DND-41 (cell line): ENCODE results near the gene FAM120A.

Experiments
- ATAC-seq: fragments of 200-7000 bp; cut with Tn5 transposase; 3 replicates; pipeline ENCODE4 v1.9.1; 2021; ENCODE audit warnings: low read depth; ENCODE audit not compliant: insufficient read depth
- DNase-seq: peaks from one replicate; pipeline ENCODE4 v3.0.0-alpha.2; 2020
- H2AFZ ChIP-seq: 2 replicates; pipeline ENCODE4 v1.6.0; 2012; ENCODE audit warnings: low read depth, low read length
- H3K27ac ChIP-seq: 2 replicates; pipeline ENCODE4 v1.5.1; 2012; ENCODE audit warnings: low read length, inconsistent platforms
- H3K27me3 ChIP-seq: fragments of 200-600 bp; sonication (generic); 2 replicates; pipeline ENCODE4 v1.6.0; 2012; ENCODE audit warnings: low read length, mild to moderate bottlenecking, inconsistent platforms; ENCODE audit not compliant: insufficient read depth, poor library complexity
- H3K36me3 ChIP-seq: 2 replicates; pipeline ENCODE4 v1.5.1; 2012; ENCODE audit warnings: low read length, inconsistent platforms; ENCODE audit not compliant: insufficient read depth
- H3K4me1 ChIP-seq: 2 replicates; pipeline ENCODE4 v1.5.1; 2012; ENCODE audit warnings: mild to moderate bottlenecking, low read length; ENCODE audit not compliant: insufficient read depth
- H3K4me2 ChIP-seq: 2 replicates; pipeline ENCODE4 v1.6.0; 2012; ENCODE audit warnings: mild to moderate bottlenecking, moderate library complexity, low read length, inconsistent platforms; ENCODE audit not compliant: insufficient read depth
- H3K4me3 ChIP-seq, 2 experiments: fragments of 200-600 bp in 1 of 2; shearing (Covaris generic) in 1 of 2; 2 replicates each; pipeline ENCODE4 v1.5.1; 2012 to 2016; ENCODE audit warnings: inconsistent platforms in 2 of 2, low read length in 2 of 2, mild to moderate bottlenecking in 2 of 2, low read depth in 1 of 2, moderate library complexity in 1 of 2
- H3K79me2 ChIP-seq: 2 replicates; pipeline ENCODE4 v1.6.0; 2012; ENCODE audit warnings: low read length, inconsistent platforms; ENCODE audit not compliant: insufficient read depth
- H3K9ac ChIP-seq: 2 replicates; pipeline ENCODE4 v1.6.0; 2012; ENCODE audit warnings: low read depth, mild to moderate bottlenecking, inconsistent platforms, low read length, moderate library complexity
- H3K9me3 ChIP-seq: 2 replicates; pipeline ENCODE4 v1.5.1; 2012; ENCODE audit warnings: low read length, moderate library complexity, mild to moderate bottlenecking, inconsistent platforms; ENCODE audit not compliant: insufficient read depth, severe bottlenecking
- H4K20me1 ChIP-seq: 2 replicates; pipeline ENCODE4 v1.6.0; 2012; ENCODE audit warnings: low read length; ENCODE audit not compliant: insufficient read depth
- CTCF ChIP-seq: IDR thresholded peaks from 2 replicates; pipeline ENCODE4 v1.5.1; 2012; ENCODE audit warnings: borderline replicate concordance, low read length, moderate library complexity, mild to moderate bottlenecking; ENCODE audit not compliant: poor library complexity, severe bottlenecking; ENCODE audit errors: extremely low read depth
- EZH2 ChIP-seq: IDR thresholded peaks from 3 replicates; pipeline ENCODE4 v1.6.1; 2012; ENCODE audit warnings: borderline replicate concordance, low read depth, mild to moderate bottlenecking, moderate library complexity, low read length, inconsistent platforms; ENCODE audit not compliant: severe bottlenecking

Gene FAM120A

GRCh38 chr9:93592643-93593021 is 141.1 kb downstream of the FAM120A start:
- ATAC-seq: peak; percentile 50; the same call in 1 of the 3 replicates
- Histone ChIP-seq H4K20me1 (peaks cover 84% of the 10 kb centered on the region), H3K4me3 (no peak overlapping the region), H3K9ac (no peak overlapping the region), H3K4me1 (no peaks in the 10 kb centered on the region), H3K79me2 (peaks cover 94% of the 10 kb centered on the region), H2AFZ (no peak overlapping the region), H3K27me3 (no peaks in the 10 kb centered on the region), H3K36me3 (no peaks in the 10 kb centered on the region), H3K4me2 (no peak overlapping the region), H3K9me3 (no peaks in the 10 kb centered on the region), H3K27ac (no peak overlapping the region)
- DNase-seq: peak; percentile 5
- TF ChIP-seq CTCF: peak; percentile 31
- TF ChIP-seq EZH2: no peak

- no peak overlapping the region for H3K4me2 ChIP-seq
- no peak overlapping the region for H3K4me3 ChIP-seq
- no peak overlapping the region for H3K27ac ChIP-seq
- H3K27me3 ChIP-seq: no peaks in the 10 kb centered on the region
- H4K20me1 ChIP-seq: peaks cover 84% of the 10 kb centered on the region
- no peak for DNase-seq
- H3K36me3 ChIP-seq: no peaks in the 10 kb centered on the region; the same call in 1 of the 2 replicates
- H3K79me2 ChIP-seq: peaks cover 94% of the 10 kb centered on the region
- no peaks in the 10 kb centered on the region for H3K9me3 ChIP-seq
- ATAC-seq: no peak
- H3K4me1 ChIP-seq: peaks cover 2% of the 10 kb centered on the region; the same call in 1 of the 2 replicates
- TF ChIP-seq EZH2: no peak
- no peak for TF ChIP-seq CTCF
- no peak overlapping the region for H3K9ac ChIP-seq
- H2AFZ ChIP-seq: no peak overlapping the region
These were observed 141.7 kb downstream of the FAM120A start for GRCh38 chr9:93593144-93593658.

DNA sequence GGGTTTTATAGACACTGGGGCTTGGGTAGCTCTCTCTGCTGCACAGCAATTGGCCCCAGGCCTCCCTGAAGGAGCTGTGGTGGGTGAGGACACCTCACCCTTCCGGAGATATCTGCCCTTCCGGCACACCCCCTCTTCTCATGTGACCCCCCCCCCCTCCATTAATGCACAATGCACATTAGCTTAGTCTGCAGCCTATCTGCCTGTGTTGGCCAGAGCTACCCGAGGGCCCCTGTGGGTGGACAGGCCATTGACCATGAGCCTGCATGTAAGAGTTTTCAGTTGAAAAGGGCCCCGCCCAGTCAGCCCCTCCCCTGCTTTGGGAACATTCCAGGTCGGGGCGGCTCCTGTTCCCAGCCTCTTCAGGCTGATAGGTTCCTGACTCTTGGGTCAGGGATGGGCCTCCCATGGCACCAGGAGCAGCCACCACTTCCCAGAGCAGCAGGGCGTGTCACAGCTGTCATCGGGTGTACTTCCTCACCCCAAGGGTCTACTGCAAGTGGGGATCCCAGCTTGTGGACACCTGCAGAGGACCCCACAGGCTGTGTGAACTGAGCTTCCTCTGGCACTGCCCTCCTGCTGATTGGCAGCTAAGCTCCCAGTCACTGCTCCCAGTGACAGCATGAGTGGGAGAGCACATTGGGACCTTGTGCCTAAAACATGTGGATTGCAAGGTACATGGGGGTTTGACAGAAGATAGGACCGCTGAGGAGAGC is 142.7 kb downstream of the FAM120A start:
- H3K79me2 ChIP-seq: peaks cover 94% of the 10 kb centered on the region
- TF ChIP-seq CTCF (no peak), EZH2 (no peak)
- no peak overlapping the region for H2AFZ ChIP-seq

More for the DNA sequence above, 142.7 kb downstream of the FAM120A start:
- DNase-seq: no peak
- Histone ChIP-seq H3K27ac (no peak overlapping the region), H3K27me3 (no peaks in the 10 kb centered on the region), H3K4me2 (no peak overlapping the region), H3K36me3 (no peaks in the 10 kb centered on the region; the same call in 1 of the 2 replicates), H3K4me3 (no peak overlapping the region), H3K4me1 (peaks cover 6% of the 10 kb centered on the region), H4K20me1 (peaks cover 84% of the 10 kb centered on the region), H3K9ac (no peak overlapping the region), H3K9me3 (no peaks in the 10 kb centered on the region)
- ATAC-seq: no peak
